Liver (tissue), 3 donors: ENCODE results near the gene VPS11.

Experiments used
- EGR1 ChIP-seq, 2 donors: IDR thresholded peaks; 2 replicates each; pipeline ENCODE4 v1.6.1; 2016 to 2018; ENCODE audit warnings: antibody characterized with exemption in 2 of 2, low read depth in 2 of 2
- HNF4A ChIP-seq, 2 donors: conservative IDR thresholded peaks; 2 replicates each; pipeline ENCODE4 v1.6.1; 2016; ENCODE audit warnings: antibody characterized with exemption in 2 of 2, mild to moderate bottlenecking in 2 of 2
- JUND ChIP-seq, 2 donors: IDR thresholded peaks; 2 replicates each; pipeline ENCODE4 v1.6.1; 2016; ENCODE audit warnings: antibody characterized with exemption in 2 of 2
- NR2F2 ChIP-seq: IDR thresholded peaks from 2 replicates; pipeline ENCODE4 v1.6.1; 2016; ENCODE audit warnings: antibody characterized with exemption
- RAD21 ChIP-seq, 2 donors: IDR thresholded peaks; 2 replicates each; pipeline ENCODE4 v1.6.1; 2016; ENCODE audit warnings: antibody characterized with exemption in 2 of 2, mild to moderate bottlenecking in 2 of 2
- YY1 ChIP-seq: IDR thresholded peaks from 2 replicates; pipeline ENCODE4 v1.6.1; 2016; ENCODE audit warnings: antibody characterized with exemption, mild to moderate bottlenecking
- TF ChIP-seq, protein P1 (sequence below): fragments of 150-350 bp; IDR thresholded peaks from 2 replicates; pipeline ENCODE4 v1.5.1; 2017; ENCODE audit warnings: improper control_type of control experiment, low read depth, low read length; ENCODE audit not compliant: missing input control
- TF ChIP-seq, protein P2 (sequence below): IDR thresholded peaks from 2 replicates; pipeline ENCODE4 v1.6.1; 2016; ENCODE audit warnings: antibody characterized with exemption
- TF ChIP-seq, protein P3 (sequence below): IDR thresholded peaks from 2 replicates; pipeline ENCODE4 v1.6.1; 2016; ENCODE audit warnings: antibody characterized with exemption, mild to moderate bottlenecking
- TF ChIP-seq, protein P4 (sequence below): IDR thresholded peaks from 2 replicates; pipeline ENCODE4 v1.6.1; 2016; ENCODE audit warnings: antibody characterized with exemption
- TF ChIP-seq, protein P5 (sequence below): IDR thresholded peaks from 2 replicates; pipeline ENCODE4 v1.6.1; 2016; ENCODE audit warnings: antibody characterized with exemption
- donor health status: healthy.
- donor health status: healthy.

DNA sequence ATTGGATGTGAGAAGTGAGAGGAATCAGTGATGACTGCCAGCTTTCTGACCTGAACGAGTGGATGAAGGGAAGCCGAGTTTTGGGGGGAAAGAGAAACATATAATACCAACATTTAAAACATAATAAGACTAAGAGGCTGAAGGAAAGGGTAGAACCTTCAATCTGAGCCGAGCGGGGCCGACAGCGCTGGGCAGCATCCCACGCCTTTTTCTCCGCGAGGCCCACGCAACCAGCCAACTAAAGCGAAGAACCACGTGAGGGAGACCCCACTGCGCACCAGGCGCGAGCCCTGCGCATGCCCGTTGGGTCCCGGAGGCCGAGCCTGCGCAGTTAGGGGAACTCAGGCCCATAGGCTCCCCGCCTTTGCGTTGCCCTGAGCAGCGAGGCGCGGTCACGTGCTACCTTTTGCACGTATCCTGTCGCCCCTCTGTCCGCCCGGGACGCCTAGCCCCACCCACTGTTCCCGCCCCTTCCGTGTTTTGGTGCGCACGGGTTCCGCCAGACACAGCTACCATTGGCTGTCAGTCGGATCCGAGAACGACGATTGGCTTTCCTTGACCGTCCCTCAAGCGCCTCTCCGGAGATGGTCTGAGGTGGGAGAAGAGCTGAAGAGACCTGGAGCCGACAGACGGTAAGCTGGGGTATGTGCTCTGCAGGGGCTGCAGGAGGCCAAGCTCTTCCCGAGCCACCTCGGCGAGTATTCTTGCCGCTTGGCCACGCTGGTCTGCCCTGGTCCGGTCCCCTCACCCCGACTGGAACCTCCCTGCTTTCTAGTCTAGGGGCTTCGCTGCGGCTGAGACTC is 53.6 kb downstream of the VPS11 start, which contains the start of gene HINFP:
- TF ChIP-seq, protein P1, sequence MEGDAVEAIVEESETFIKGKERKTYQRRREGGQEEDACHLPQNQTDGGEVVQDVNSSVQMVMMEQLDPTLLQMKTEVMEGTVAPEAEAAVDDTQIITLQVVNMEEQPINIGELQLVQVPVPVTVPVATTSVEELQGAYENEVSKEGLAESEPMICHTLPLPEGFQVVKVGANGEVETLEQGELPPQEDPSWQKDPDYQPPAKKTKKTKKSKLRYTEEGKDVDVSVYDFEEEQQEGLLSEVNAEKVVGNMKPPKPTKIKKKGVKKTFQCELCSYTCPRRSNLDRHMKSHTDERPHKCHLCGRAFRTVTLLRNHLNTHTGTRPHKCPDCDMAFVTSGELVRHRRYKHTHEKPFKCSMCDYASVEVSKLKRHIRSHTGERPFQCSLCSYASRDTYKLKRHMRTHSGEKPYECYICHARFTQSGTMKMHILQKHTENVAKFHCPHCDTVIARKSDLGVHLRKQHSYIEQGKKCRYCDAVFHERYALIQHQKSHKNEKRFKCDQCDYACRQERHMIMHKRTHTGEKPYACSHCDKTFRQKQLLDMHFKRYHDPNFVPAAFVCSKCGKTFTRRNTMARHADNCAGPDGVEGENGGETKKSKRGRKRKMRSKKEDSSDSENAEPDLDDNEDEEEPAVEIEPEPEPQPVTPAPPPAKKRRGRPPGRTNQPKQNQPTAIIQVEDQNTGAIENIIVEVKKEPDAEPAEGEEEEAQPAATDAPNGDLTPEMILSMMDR: no peak
- TF ChIP-seq JUND (IDR thresholded peaks at IDR 0.05) (no peak), YY1 (peak; percentile 73), HNF4A (conservative IDR thresholded peaks at IDR 0.05) (no peak), NR2F2 (no peak), EGR1 (IDR thresholded peaks at IDR 0.05; ENCODE audit: low read depth in 2 of 2) (no peak), RAD21 (IDR thresholded peaks at IDR 0.05) (peak in 1 of 2 donors; percentile 36)
- TF ChIP-seq, protein P2, sequence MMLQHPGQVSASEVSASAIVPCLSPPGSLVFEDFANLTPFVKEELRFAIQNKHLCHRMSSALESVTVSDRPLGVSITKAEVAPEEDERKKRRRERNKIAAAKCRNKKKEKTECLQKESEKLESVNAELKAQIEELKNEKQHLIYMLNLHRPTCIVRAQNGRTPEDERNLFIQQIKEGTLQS: no peak
- TF ChIP-seq, protein P3, sequence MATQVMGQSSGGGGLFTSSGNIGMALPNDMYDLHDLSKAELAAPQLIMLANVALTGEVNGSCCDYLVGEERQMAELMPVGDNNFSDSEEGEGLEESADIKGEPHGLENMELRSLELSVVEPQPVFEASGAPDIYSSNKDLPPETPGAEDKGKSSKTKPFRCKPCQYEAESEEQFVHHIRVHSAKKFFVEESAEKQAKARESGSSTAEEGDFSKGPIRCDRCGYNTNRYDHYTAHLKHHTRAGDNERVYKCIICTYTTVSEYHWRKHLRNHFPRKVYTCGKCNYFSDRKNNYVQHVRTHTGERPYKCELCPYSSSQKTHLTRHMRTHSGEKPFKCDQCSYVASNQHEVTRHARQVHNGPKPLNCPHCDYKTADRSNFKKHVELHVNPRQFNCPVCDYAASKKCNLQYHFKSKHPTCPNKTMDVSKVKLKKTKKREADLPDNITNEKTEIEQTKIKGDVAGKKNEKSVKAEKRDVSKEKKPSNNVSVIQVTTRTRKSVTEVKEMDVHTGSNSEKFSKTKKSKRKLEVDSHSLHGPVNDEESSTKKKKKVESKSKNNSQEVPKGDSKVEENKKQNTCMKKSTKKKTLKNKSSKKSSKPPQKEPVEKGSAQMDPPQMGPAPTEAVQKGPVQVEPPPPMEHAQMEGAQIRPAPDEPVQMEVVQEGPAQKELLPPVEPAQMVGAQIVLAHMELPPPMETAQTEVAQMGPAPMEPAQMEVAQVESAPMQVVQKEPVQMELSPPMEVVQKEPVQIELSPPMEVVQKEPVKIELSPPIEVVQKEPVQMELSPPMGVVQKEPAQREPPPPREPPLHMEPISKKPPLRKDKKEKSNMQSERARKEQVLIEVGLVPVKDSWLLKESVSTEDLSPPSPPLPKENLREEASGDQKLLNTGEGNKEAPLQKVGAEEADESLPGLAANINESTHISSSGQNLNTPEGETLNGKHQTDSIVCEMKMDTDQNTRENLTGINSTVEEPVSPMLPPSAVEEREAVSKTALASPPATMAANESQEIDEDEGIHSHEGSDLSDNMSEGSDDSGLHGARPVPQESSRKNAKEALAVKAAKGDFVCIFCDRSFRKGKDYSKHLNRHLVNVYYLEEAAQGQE: no peak
- TF ChIP-seq, protein P4, sequence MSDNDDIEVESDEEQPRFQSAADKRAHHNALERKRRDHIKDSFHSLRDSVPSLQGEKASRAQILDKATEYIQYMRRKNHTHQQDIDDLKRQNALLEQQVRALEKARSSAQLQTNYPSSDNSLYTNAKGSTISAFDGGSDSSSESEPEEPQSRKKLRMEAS: peak; percentile 51
- TF ChIP-seq, protein P5, sequence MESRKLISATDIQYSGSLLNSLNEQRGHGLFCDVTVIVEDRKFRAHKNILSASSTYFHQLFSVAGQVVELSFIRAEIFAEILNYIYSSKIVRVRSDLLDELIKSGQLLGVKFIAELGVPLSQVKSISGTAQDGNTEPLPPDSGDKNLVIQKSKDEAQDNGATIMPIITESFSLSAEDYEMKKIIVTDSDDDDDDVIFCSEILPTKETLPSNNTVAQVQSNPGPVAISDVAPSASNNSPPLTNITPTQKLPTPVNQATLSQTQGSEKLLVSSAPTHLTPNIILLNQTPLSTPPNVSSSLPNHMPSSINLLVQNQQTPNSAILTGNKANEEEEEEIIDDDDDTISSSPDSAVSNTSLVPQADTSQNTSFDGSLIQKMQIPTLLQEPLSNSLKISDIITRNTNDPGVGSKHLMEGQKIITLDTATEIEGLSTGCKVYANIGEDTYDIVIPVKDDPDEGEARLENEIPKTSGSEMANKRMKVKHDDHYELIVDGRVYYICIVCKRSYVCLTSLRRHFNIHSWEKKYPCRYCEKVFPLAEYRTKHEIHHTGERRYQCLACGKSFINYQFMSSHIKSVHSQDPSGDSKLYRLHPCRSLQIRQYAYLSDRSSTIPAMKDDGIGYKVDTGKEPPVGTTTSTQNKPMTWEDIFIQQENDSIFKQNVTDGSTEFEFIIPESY: no peak
